Gastrocnemius medialis (tissue), 4 donors: ENCODE data around the gene KCTD15. TPM values are rescaled to one million over a fixed set of nuclear protein-coding genes. Genes with fewer than 3 reads are reported as not detected.

Source experiments
- ATAC-seq, 2 donors: fragments of 150-250 bp; one replicate each; pipeline ENCODE4 v1.9.1; 2016
- DNase-seq, 2 donors: peaks; one replicate each; pipeline ENCODE4 v3.0.0-alpha.2; 2019
- H3K27ac ChIP-seq, 4 donors: fragments of 200-600 bp; sonication (generic); 1 replicate in 1 of 4; 2 replicates in 3 of 4; pipeline ENCODE4 v1.5.1; 2016 to 2018; ENCODE audit warnings: mild to moderate bottlenecking in 2 of 4, moderate library complexity in 1 of 4
- H3K27me3 ChIP-seq, 3 donors: fragments of 200-600 bp; sonication (generic) in 2 of 3; 1 replicate in 1 of 3; 2 replicates in 2 of 3; pipeline versions ENCODE4 v1.5.1 to v1.6.0; 2016 to 2019; ENCODE audit warnings: mild to moderate bottlenecking in 1 of 3, moderate library complexity in 1 of 3
- H3K36me3 ChIP-seq, 2 donors: fragments of 200-600 bp; sonication (generic) in 1 of 2; one replicate each; pipeline ENCODE4 v1.5.1; 2017 to 2018
- H3K4me1 ChIP-seq, 2 donors: fragments of 200-600 bp; sonication (generic) in 1 of 2; one replicate each; pipeline ENCODE4 v1.5.1; 2016 to 2017; ENCODE audit warnings: mild to moderate bottlenecking in 2 of 2
- H3K4me3 ChIP-seq, 4 donors: fragments of 200-600 bp; sonication (generic) in 3 of 4; 1 replicate in 1 of 4; 2 replicates in 3 of 4; pipeline ENCODE4 v1.5.1; 2016 to 2019; ENCODE audit warnings: mild to moderate bottlenecking in 2 of 4
- H3K9me3 ChIP-seq, 3 donors: fragments of 200-600 bp; sonication (generic) in 2 of 3; 1 replicate in 1 of 3; 2 replicates in 2 of 3; pipeline ENCODE4 v1.5.1; 2016 to 2019
- POLR2A ChIP-seq, 2 donors: fragments of 450-650 bp; IDR thresholded peaks; one replicate each; pipeline ENCODE4 v1.6.1; 2017; ENCODE audit warnings: antibody characterized with exemption in 2 of 2, mild to moderate bottlenecking in 2 of 2, moderate library complexity in 2 of 2
- in situ Hi-C, 4 donors: fragments of 200-750 bp; cut with MboI; loops; one replicate each; pipeline versions ENCODE4 v1.15.0 to v1.8.0; 2017; ENCODE audit warnings: low sequenced_read_pairs in 4 of 4
- intact Hi-C: fragments of 100-400 bp; cut with DNase I; formaldehyde crosslinking; loops from one replicate; pipeline ENCODE4 v1.15.1; 2023; ENCODE audit warnings: low total_unique reads
- total RNA-seq, 4 donors: library from RNA; depleted of rRNA; stranded (reverse); fragments of >200 nt; gene quantifications; one replicate each; pipeline versions ENCODE4 v1.1.0 to v1.2.3, GENCODE V29; 2016
- TF ChIP-seq, protein P1 (sequence below), 5 experiments: fragments of 450-650 bp in 3 of 5; fragments of 200-600 bp in 2 of 5; sonication (generic) in 2 of 5; IDR thresholded peaks in 4 of 5; conservative IDR thresholded peaks in 1 of 5; 1 replicate in 4 of 5; 2 replicates in 1 of 5; pipeline ENCODE4 v1.5.1; 2016 to 2019; ENCODE audit warnings: antibody characterized with exemption in 5 of 5, mild to moderate bottlenecking in 3 of 5, moderate library complexity in 3 of 5

The KCTD15 gene
- total RNA-seq, 4 donors from 2014 or later, result 1.9 to 14.8 (median 5.8) TPM

GRCh38 chr19:33752945-33753344 is 43.7 kb upstream of the KCTD15 start:
- DNase-seq (no peak), ATAC-seq (no peak)
- H3K27ac ChIP-seq, result no peak overlapping the region
- H3K9me3 ChIP-seq, result no peaks in the 10 kb centered on the region
- H3K4me1 ChIP-seq, result peaks cover 3 to 8% of the 10 kb centered on the region in 2 donors
- H3K4me3 ChIP-seq, result no peak overlapping the region
- no peaks in the 10 kb centered on the region for H3K36me3 ChIP-seq
- intact Hi-C loops, result no loop called here
- TF ChIP-seq POLR2A (IDR thresholded peaks at IDR 0.05), result no peak
- TF ChIP-seq, protein P1, sequence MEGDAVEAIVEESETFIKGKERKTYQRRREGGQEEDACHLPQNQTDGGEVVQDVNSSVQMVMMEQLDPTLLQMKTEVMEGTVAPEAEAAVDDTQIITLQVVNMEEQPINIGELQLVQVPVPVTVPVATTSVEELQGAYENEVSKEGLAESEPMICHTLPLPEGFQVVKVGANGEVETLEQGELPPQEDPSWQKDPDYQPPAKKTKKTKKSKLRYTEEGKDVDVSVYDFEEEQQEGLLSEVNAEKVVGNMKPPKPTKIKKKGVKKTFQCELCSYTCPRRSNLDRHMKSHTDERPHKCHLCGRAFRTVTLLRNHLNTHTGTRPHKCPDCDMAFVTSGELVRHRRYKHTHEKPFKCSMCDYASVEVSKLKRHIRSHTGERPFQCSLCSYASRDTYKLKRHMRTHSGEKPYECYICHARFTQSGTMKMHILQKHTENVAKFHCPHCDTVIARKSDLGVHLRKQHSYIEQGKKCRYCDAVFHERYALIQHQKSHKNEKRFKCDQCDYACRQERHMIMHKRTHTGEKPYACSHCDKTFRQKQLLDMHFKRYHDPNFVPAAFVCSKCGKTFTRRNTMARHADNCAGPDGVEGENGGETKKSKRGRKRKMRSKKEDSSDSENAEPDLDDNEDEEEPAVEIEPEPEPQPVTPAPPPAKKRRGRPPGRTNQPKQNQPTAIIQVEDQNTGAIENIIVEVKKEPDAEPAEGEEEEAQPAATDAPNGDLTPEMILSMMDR (IDR thresholded peaks at IDR 0.05 in 4 of 5, conservative IDR thresholded peaks at IDR 0.05 in 1 of 5), result no peak
- H3K27me3 ChIP-seq, result peaks cover 8 to 27% (median 10%) of the 10 kb centered on the region in 3 donors
- in situ Hi-C loops, result loop anchor here (25.0 kb wide), 2 partner anchors 316 to 516 kb away; partner anchors contain the start of gene SLC7A10 (in 3 of the 4)

DNA sequence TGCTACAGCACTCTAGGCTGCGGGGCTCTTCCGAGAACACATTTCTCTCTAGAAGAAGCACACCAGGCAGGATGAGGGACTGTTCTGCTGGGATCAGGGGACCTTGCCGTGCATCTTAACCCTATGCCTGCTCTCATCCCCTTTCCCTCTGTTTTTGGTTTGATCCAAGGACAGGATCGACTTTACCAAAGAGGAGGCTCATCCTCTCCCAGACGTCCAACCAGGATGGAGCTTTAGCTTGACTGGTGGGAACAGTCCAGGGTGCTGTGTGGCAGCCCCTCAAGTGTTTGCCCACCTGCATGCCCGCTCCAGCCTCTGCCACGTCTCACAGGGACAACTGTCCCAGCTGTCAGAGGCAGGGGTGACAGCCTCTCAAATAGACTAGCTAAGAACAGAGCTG is 42.3 kb upstream of the KCTD15 start:
- ATAC-seq (no peak), DNase-seq (no peak)
- H3K36me3 ChIP-seq, result no peaks in the 10 kb centered on the region
- H3K4me1 ChIP-seq, result peaks cover 6 to 14% of the 10 kb centered on the region in 2 donors
- TF ChIP-seq, protein P1 (IDR thresholded peaks at IDR 0.05 in 4 of 5, conservative IDR thresholded peaks at IDR 0.05 in 1 of 5), result no peak
- no peak for TF ChIP-seq POLR2A (IDR thresholded peaks at IDR 0.05)
- H3K27me3 ChIP-seq, result peaks cover 8 to 27% (median 10%) of the 10 kb centered on the region in 3 donors
- intact Hi-C loops, result no loop called here
- no peak overlapping the region for H3K4me3 ChIP-seq
- no peak overlapping the region for H3K27ac ChIP-seq
- in situ Hi-C loops, result loop anchor here (25.0 kb wide), 2 partner anchors 317 to 517 kb away; partner anchors contain the start of gene SLC7A10 (in 3 of the 4)
- no peaks in the 10 kb centered on the region for H3K9me3 ChIP-seq

DNA sequence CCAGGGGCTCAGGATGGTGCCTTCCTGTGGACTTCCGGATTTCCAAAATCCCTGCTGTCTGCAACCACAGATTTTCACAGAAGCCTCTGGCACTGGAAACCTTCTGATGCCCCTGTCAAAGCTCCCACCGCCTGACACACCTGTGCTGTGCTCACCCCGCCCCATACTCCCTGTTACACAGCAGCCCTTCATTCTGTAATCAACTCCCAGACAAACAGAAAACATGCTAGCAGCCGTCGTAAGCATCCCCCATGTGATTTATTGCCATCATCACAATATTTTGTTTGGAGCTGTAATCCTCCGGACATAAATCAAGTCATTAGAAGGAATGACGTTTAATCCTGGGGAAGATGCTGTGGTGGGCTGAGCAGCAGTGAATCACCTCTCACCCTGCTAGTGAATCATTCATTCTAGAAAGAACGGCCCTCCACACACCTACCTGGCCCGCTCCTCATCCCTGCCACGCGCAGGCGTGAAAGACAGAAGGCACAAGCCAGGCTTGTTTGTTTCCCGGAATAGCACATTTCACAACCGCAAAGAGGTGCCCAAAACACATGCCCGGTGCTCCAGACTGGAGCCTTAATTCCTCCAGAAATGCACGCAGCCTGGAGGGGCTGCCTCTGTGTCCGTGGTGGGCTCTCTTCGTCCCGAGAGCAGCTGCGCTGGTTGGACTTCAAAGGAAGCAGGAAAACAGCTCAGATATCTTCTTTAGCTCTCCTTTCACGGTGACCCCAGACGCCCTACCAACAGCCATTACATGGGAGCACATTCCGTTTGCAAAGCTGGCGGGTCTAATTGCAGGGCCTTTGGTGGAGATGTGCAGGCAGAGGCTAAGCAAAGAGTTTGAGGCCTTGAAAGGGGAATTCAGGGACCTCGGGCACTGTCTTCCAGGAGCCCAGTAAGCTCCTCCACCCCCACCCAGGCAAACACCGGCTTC is 41.3 kb upstream of the KCTD15 start:
- Histone ChIP-seq H3K9me3 (no peaks in the 10 kb centered on the region), H3K27me3 (peaks cover 8 to 21% (median 10%) of the 10 kb centered on the region in 3 donors), H3K27ac (no peak overlapping the region), H3K4me1 (peaks cover 6 to 14% of the 10 kb centered on the region in 2 donors), H3K4me3 (no peak overlapping the region), H3K36me3 (no peaks in the 10 kb centered on the region)
- in situ Hi-C loops, result loop anchor here (25.0 kb wide), 2 partner anchors 318 to 518 kb away; partner anchors contain the start of gene SLC7A10 (in 3 of the 4)
- intact Hi-C loops, result no loop called here
- ATAC-seq (peak in 1 of 2 donors; percentile 39), DNase-seq (no peak)
- TF ChIP-seq, protein P1 (IDR thresholded peaks at IDR 0.05 in 4 of 5, conservative IDR thresholded peaks at IDR 0.05 in 1 of 5), result no peak
- no peak for TF ChIP-seq POLR2A (IDR thresholded peaks at IDR 0.05)

DNA sequence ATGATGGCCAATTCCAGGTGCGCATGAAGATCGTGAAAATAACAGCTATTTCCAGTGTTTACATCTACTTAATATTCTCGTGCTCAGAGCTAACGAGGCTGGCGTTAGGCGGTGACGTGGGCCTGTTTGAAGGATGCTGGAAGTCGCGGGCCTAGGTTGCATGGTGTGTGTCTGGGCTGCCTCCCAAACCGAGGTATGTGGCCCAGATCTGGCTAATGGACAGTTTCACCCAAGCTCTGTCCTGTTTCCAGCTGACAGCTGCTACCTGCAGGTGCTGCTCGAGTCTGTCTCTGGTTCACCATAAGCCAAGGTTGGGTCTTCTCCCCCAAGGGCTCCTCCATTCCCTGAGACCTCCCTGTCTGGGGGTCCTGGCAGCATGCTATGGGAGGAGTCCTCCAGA is 40.5 kb upstream of the KCTD15 start:
- DNase-seq, result no peak
- H3K36me3 ChIP-seq, result no peaks in the 10 kb centered on the region
- peaks cover 8 to 18% (median 9%) of the 10 kb centered on the region in 3 donors for H3K27me3 ChIP-seq

More for the DNA sequence above, 40.5 kb upstream of the KCTD15 start:
- no peak for TF ChIP-seq POLR2A (IDR thresholded peaks at IDR 0.05)
- TF ChIP-seq, protein P1 (IDR thresholded peaks at IDR 0.05 in 4 of 5, conservative IDR thresholded peaks at IDR 0.05 in 1 of 5), result no peak
- Histone ChIP-seq H3K9me3 (no peaks in the 10 kb centered on the region), H3K27ac (no peak overlapping the region), H3K4me1 (peaks cover 6 to 14% of the 10 kb centered on the region in 2 donors), H3K4me3 (no peak overlapping the region)
- no peak for ATAC-seq
- in situ Hi-C loops, result loop anchor here (25.0 kb wide), 2 partner anchors 319 to 519 kb away; partner anchors contain the start of gene SLC7A10 (in 3 of the 4)
- intact Hi-C loops, result no loop called here
